Measurements from ENCODE around the gene THSD8.
"Not testable (repeated sequence)": the region's sequence is repeated elsewhere in the genome, so short reads cannot be mapped to it uniquely, and the experiment has no call there.

Gene THSD8

GRCh38 chr19:12833418-12833737 is 31.5 kb downstream of the THSD8 start:
- DNase-seq, result no peak

- DNase-seq, result peak; percentile 60
These were observed 32.1 kb downstream of the THSD8 start for GRCh38 chr19:12833738-12834565.

- peak; percentile 35 for DNase-seq
These were observed 32.7 kb downstream of the THSD8 start, which contains the start of gene RTBDN for GRCh38 chr19:12834566-12834943. RTBDN (minus strand) TSS chr19:12834579; CDS start chr19:12829979, 4,600 bp downstream.

- DNase-seq, result peak; percentile 74
These were observed 33.3 kb downstream of the THSD8 start for GRCh38 chr19:12834976-12835757.

- DNase-seq, result no peak
These were observed 34.6 kb downstream of the THSD8 start for GRCh38 chr19:12836529-12836863.

GRCh38 chr19:12837225-12837624 is 35.4 kb downstream of the THSD8 start:
- no peak for DNase-seq

GRCh38 chr19:12838182-12838885 is 36.5 kb downstream of the THSD8 start, which contains the start of gene MAST1:
MAST1 (plus strand) TSS chr19:12838515; CDS start chr19:12838573, 58 bp downstream.
- peak; percentile 75 for DNase-seq

DNA sequence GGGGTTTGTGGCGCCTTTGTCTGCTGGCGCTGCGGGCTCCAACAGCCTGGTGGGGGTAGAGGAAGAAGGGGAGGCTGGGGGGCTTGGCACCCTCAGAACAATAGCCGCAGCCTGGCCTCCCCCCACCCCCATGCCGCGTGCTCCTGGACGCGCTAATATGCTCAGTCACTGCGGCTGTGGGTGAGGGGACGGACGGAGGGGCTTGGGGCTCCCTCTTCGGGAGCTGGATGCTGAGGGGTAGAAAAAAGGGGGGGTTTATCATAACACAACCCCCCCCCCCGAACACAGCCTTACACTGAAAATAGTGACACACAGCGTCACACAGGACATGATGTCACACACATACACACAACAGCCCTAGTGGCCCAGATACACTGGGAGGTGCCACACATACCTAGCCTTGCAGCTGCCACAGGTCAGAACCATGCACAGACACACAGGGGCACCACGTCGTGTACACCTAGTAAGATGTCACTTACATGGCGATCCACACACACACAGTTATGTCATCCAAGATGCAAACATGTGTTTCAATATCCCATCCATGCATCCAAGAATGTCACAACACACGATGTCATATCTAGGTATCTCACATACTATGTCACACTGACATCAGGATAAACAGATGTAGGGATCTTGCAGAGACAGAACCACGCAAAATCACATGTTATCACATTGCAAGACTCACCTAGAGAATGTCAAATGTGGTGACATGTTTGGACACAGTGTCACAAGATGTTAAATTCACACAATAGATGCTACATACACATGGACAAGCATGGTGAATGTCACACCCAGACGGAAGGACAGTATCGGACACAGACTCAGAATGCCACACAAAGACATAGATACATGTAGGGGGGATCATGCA is 37.3 kb downstream of the THSD8 start:
- DNase-seq, result peak; percentile 44

DNA sequence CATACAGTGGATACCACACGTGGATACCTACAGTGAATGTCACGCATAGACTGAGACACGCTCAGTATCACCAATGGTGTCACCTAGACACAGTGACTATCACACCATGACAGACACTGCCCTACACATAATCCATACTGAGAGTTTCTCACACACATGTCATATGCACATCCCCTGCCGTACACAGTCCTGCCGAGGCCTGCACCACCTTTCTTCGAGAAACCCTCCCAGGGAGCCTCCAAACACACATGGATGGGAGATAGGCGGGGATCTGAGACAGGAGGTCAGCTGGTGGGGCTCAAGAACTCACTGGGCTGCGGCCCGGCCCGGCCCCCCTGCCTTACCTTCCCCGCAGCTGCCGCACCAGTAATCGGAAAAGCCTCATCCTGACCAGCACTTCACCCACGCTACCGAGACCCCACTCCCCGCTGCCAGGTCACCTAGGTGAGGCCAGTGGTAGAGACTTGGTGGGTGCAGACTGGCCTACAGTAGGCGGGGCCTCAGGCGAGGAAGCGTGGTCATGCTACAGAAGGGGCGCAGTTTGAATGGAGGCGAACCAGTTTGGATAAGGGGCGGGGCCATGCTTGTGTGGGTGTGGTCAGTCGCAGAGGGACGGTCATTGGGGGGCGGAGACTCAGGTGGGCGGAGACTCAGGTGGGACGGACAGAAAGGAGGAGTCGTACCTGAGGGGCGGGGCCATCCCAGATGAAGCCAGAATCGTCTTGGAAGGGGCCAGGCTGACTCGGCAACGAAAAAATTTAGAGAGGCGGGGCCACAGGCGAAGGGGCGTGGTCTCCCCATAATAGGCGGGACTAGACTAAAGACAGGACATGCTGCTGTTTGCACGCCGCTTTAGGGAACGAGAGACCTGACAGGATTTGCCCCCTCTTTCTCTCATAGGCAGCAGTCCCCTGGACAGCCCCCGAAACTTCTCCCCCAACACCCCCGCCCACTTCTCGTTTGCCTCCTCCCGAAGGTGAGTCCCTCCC is 38.5 kb downstream of the THSD8 start:
- peak; percentile 95 for DNase-seq

- DNase-seq, result peak; percentile 78
These were observed 39.2 kb downstream of the THSD8 start for GRCh38 chr19:12841094-12841493.

- no peak for DNase-seq
These were observed 40.6 kb downstream of the THSD8 start for GRCh38 chr19:12842511-12842910.

DNA sequence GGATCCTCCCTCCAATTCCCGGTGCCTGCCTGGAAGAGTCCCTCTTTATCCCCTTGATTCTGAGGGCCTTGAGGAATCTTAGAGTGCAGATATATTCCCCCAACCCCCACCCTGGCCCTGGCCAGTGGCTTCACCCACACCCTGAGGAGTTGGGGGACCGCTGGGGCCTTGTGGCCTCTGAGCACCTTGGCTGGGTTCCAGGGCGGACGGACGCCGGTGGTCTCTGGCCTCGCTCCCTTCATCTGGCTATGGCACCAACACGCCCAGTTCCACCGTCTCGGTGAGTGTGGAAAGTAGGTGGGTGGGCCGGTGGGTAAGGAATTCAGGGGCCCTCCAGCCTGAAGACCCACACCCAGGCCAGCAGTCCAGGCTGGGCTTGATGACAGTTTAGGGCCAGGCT is 41.5 kb downstream of the THSD8 start:
- DNase-seq, result no peak

- no peak for DNase-seq
These were observed 42.3 kb downstream of the THSD8 start for GRCh38 chr19:12843999-12844732.

- not testable (repeated sequence) for DNase-seq
These were observed 44.7 kb downstream of the THSD8 start for GRCh38 chr19:12846613-12847012.

DNA sequence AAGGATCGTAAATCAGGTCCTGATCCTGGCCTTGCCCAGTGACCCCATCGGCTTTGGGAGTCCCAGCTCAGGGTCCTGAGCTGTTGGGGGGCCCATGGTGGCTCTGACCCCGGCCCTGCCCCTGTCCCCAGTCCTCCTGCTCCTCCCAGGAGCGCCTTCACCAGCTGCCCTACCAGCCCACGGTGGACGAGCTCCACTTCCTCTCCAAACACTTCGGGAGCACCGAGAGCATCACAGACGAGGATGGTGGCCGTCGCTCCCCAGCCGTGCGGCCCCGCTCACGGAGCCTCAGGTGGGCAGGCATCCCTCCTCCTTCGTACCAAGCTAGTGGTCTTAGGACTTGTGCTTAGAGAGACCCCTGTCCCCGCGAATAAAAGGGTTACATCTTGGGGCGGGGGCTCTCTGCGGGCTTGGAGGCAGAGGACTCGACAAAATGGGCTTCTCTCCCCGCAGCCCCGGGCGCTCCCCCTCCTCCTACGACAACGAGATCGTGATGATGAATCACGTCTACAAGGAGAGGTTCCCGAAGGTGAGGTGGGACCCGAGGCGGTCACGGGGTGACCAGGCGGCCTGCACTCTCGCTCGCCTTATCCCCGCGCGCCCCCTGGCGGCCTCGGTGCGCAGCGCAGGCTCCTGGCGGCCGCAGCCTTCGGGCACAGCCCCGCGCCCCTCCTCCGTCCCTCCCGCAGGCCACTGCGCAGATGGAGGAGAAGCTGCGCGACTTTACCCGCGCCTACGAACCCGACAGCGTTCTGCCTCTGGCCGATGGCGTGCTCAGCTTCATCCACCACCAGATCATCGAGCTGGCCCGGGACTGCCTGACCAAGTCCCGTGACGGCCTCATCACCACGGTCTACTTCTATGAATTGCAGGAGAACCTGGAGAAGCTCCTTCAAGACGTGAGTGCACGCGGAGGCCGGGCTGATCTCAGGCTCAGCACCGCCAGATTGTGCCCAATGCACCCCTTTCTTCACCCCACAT is 45.6 kb downstream of the THSD8 start:
- DNase-seq, result peak; percentile 78
